ENCODE data around the gene LAIR1.

DNA sequence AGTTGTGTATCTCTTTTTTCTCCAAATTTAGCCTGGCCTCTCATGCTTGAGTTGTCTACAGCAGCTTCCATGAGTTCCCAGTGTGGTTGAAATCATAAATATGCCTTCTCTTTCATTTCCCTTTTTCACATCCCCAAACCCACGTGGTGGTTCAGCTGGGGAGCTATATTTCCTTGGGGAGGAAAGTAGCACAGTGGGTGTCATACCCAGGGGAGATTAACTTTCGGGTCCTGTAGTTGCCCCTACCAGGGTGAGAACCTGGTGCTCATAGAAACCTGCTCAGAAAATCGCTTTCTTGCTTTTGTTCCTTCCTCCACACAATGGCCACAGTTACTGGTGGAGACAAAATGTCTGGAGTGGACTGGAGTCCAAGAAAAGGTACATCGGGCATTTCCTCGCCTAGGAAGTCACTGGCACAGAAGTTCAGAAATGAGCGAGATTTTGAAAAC is 18.8 kb downstream of the LAIR1 start:
- TF ChIP-seq, protein P1, sequence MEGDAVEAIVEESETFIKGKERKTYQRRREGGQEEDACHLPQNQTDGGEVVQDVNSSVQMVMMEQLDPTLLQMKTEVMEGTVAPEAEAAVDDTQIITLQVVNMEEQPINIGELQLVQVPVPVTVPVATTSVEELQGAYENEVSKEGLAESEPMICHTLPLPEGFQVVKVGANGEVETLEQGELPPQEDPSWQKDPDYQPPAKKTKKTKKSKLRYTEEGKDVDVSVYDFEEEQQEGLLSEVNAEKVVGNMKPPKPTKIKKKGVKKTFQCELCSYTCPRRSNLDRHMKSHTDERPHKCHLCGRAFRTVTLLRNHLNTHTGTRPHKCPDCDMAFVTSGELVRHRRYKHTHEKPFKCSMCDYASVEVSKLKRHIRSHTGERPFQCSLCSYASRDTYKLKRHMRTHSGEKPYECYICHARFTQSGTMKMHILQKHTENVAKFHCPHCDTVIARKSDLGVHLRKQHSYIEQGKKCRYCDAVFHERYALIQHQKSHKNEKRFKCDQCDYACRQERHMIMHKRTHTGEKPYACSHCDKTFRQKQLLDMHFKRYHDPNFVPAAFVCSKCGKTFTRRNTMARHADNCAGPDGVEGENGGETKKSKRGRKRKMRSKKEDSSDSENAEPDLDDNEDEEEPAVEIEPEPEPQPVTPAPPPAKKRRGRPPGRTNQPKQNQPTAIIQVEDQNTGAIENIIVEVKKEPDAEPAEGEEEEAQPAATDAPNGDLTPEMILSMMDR (conservative IDR thresholded peaks at IDR 0.05; ENCODE audit: low read length) = no peak
- TF ChIP-seq EZH2phosphoT487 (IDR thresholded peaks at IDR 0.05; ENCODE audit: borderline replicate concordance, low read depth, low read length) = no peak
